NCI-H82 (cell line): ENCODE measurements around the gene PGGHG.
"Not testable (repeated sequence)": the region's sequence is repeated elsewhere in the genome, so short reads cannot be mapped to it uniquely, and the experiment has no call there.

Source experiments
- DNase-seq: peaks from one replicate; lab custom pipeline; 2025; lab: John Stamatoyannopoulos, UW

The PGGHG gene

GRCh38 chr11:297586-298405 lies 8.9 kb downstream of the PGGHG start:
- DNase-seq, result no peak

- DNase-seq, result no peak
These were observed 9.6 kb downstream of the PGGHG start for GRCh38 chr11:298406-299065.

- DNase-seq, result no peak
These were observed 10.4 kb downstream of the PGGHG start, which contains the start of gene IFITM5 for GRCh38 chr11:299081-299891. TSS of gene IFITM5 (minus strand) at chr11:299526. CDS start at chr11:299490, 36 bp downstream.

DNA sequence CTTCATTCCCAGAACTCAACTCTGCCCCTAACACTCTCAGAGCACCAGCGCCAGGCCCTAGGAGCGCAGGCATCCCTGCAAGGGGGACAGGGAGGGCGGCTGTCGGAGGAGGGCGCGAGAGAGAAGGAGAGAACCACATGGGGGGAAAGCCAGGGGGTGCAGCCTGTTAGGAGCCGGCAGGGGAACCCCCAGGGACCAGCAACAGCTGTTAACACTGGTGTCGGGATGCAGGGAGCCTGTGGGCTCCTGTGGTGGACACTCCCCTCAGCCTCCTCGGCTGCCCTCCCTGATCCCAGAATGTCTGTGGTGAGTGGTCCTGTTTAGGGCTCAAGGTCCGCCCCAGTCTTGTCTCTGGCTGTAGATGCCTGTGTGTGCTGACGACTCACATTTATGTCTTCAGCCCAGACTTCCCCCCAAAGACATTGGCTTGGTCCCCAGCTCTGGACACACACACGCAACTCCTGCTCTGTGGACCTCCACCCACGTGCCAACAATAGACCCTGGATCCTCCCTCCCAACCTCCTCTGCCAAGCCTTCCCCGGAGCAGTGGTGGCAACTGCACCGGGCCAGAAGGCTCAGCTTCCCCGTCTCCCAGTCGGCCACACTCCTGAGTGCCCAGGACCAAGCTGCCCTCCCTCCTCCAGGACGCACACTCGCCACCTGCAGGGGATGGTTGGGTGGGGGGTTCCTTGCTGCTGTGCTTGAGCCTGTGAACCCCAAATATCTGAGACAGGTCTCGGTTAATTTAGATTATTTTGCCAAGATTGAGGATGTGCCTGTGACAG lies 11.2 kb downstream of the PGGHG start:
- peak; percentile 47 for DNase-seq

- DNase-seq, result no peak
These were observed 14.4 kb downstream of the PGGHG start for GRCh38 chr11:303363-303762.

DNA sequence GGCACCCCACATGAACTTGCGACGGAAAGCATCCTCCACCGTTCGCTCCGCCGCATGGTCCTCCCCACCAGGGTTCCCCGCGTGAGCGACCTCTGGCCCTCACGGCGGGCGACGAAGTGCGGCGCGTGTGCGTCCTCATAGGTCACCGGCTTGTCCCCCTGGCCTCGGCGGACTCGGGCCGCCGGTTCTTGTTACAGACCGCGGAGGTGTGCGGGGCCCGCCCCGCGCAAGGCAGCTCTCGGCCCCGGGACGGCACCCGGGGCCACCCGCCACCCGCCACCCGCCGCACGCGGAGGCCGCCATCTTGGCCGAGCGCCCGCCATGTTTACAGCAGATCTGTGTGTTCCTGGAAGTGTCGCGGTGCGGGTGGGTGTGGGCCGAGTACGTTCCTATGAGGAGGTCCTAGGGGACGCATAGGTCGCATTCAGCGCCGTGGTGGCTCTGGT lies 15.2 kb downstream of the PGGHG start:
- DNase-seq, result no peak

- peak; percentile 15 for DNase-seq
These were observed 16.3 kb downstream of the PGGHG start for GRCh38 chr11:304915-305843.

DNA sequence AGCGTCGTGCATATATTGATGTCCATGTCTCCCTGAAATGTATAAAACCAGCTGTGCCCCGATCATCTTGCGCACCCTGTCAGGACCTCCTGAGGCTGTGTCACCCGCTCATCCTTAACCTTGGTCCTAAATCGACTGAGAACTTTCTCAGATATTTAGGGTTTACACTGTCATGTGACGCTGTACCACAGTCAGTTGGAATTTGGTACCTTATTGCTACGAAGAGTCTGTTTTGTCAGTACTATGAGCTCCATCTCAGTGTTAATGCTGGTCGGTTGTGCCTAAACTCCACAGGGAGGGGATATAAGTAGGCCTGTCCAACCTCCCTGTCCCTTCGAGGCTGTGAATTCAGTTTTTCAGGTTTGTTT lies 16.9 kb downstream of the PGGHG start:
- no peak for DNase-seq

DNA sequence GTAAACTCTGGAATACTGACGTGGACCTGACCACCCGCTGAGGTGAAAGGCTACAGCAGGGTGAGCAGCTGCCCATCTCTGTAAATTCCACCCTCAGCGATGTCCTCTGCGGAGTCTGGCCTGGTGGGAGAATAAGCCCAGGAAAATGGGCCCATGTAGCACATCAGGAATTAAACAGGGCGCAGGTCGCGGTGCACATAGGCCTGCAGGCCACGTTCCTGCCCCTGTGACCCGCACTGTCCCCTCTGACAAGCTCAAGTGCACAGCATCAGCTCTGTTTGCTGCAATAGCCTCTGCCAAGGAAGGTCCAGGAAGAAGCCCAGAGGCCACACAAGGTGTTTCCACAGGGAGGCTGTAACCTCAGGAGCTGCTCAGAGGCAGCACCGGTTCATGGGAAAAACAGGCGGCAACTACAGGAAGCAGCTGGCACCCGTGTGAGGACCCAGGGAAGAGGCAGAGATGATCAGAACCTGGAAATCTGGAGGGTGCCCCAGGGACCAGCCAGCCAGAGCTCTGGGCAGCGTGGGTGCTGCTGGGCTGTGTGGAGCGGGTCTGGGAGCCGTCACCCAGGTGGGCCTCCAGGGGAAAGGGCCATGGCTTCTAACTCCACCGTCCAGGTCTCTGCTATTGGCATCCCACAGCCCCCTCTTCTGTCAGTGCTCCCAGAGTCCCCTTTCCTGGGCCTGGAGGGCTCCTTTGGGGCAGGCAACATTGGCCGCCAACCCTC lies 17.9 kb downstream of the PGGHG start:
- DNase-seq, result no peak

DNA sequence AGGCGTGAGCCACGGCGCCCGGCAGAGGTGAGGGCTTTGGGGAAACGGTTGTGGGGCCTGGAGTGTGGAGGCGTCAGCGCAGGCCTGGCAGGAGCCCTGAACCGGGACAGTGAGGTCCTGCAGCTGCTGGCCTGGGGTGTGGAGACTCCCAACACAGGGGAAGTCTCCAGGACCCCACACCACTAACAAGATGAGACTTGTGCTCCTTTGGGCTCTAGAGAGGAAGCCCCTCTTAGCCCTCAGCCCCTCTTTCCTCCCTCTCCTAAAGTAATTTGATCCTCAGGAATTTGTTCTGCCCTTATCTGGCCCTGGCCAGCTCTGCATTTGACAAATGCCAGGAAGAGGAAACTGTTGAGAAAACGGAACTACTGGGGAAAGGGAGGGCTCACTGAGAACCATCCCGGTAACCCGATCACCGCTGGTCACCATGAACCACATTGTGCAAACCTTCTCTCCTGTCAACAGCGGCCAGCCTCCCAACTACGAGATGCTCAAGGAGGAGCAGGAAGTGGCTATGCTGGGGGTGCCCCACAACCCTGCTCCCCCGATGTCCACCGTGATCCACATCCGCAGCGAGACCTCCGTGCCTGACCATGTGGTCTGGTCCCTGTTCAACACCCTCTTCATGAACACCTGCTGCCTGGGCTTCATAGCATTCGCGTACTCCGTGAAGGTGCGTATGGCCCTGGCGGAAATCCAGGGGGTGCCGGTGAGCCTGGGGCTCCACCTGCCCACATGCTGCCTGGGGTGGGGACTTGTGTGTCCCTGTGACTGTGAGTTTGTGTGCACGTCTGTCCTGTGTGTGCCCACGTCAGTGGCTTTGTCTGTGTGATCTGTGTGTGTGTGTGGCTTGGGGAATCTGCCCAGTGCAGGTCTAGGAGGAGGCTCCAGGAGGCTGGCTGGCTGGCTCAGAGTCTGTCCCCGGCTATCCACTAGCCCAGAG lies 19.1 kb downstream of the PGGHG start, which contains the start of gene IFITM2:
TSS of gene IFITM2 (plus strand) at position 51 of the 943 bp plus-strand sequence. CDS start at position 428, 377 bp downstream.
- not testable (repeated sequence) for DNase-seq

- DNase-seq, result not testable (repeated sequence)
These were observed 20.1 kb downstream of the PGGHG start for GRCh38 chr11:308740-309665.

- not testable (repeated sequence) for DNase-seq
These were observed 21.1 kb downstream of the PGGHG start for GRCh38 chr11:309979-310572.

DNA sequence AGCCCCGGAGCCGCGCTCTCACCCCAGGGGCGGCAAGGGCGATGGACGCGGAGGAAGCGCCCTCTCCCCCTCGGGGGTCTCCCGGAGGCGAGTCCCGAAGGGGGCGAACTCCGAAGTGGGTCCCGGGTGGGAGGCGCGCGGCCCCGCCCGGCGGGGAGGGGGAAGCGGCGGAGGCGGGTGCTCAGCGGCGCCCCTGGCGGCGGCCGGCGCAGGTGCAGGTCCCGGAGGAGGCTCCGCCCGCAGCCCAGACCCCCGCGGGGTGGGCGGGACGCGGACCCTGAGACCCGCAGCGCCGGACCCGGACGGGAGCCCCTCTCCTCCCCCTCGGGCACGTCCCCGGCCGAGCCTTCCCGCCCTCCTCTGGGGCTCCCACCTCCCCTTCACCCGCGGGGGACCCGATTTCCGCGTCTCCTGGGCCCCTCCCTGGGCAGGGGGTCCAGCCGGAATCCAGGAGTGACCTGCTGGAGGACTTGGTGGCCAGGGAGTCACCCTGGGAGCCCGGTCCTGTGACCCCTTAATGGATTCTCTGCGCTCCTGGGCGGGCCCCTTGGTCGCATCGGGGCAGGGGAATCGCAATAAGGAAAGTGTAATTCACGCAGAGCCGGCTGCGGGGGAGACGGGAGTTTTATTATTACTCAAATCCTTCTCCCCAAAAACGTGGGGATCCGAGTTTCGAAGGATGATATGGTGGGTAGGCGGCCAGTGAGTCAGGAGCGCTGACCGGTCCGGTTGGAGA lies 22.3 kb downstream of the PGGHG start:
- not testable (repeated sequence) for DNase-seq

- no peak for DNase-seq
These were observed 23.3 kb downstream of the PGGHG start for GRCh38 chr11:312092-312816.

DNA sequence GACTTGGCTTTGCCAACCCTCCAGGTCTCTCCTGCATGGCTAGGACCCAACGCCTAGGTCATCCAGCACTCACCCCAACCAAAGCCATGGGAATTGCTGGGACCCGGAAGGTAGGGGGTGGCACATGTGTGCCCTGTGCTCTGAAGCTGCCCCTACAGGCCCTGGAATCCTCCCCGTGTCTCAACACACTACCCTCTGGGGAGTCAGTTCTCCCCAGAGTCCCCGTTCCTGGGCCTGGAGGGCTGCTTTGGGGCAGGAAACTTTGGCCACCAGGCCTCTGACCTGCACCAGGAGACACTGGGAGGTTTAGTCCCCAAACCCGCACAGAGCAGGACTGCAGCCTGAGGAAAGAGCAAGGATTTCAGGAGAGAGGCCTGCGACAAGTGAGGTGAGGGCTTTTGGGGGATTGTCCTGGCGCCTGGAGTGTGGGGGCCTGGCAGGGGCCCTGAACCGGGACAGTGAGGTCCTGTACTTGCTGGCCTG lies 24.4 kb downstream of the PGGHG start:
- no peak for DNase-seq
